Common myeloid progenitor, CD34-positive (primary cell): ENCODE measurements around the gene CMTM1.
A peak's percentile ranks its signal among the peaks of the same experiment; 100 is the strongest.

ENCODE experiments used
- CTCF ChIA-PET: fragments of 350-600 bp; sonication (Branson Sonifier 250); formaldehyde crosslinking; loops from one replicate; lab custom pipeline; 2021; ENCODE audit warnings: antibody characterized with exemption; lab: Charles Lee
- POLR2A ChIA-PET: fragments of 350-600 bp; sonication (Branson Sonifier 250); formaldehyde crosslinking; loops from one replicate; lab custom pipeline; 2021; ENCODE audit warnings: antibody characterized with exemption; lab: Charles Lee
- DNase-seq, 3 donors: peaks; one replicate each; pipeline versions ENCODE4 v3.0.0 to v3.0.0-alpha.2; 2013
- H3K27ac ChIP-seq, 2 experiments: 1 replicate in 1 of 2; 2 replicates in 1 of 2; pipeline ENCODE4 v1.7.0; 2013; ENCODE audit warnings: inconsistent platforms in 2 of 2, low read length in 2 of 2, mild to moderate bottlenecking in 2 of 2, low read depth in 1 of 2, moderate library complexity in 1 of 2; ENCODE audit not compliant: severe bottlenecking in 2 of 2, insufficient read depth in 1 of 2, poor library complexity in 1 of 2
- H3K27me3 ChIP-seq, 5 experiments: replicated peaks in 2 of 5; 1 replicate in 3 of 5; 2 replicates in 2 of 5; pipeline versions ENCODE4 v1.6.1 to v1.7.0; 2013; ENCODE audit warnings: low read length in 4 of 5, mild to moderate bottlenecking in 2 of 5, moderate library complexity in 2 of 5, inconsistent platforms in 1 of 5; ENCODE audit not compliant: insufficient read depth in 5 of 5, control insufficient read depth in 4 of 5
- H3K36me3 ChIP-seq, 4 experiments: 1 replicate in 2 of 4; 2 replicates in 2 of 4; pipeline versions ENCODE4 v1.6.1 to v1.7.0; 2013; ENCODE audit warnings: low read length in 3 of 4, control low read depth in 1 of 4, mild to moderate bottlenecking in 1 of 4; ENCODE audit not compliant: control insufficient read depth in 4 of 4, insufficient read depth in 4 of 4
- H3K4me1 ChIP-seq, 4 experiments: 1 replicate in 3 of 4; 2 replicates in 1 of 4; pipeline versions ENCODE4 v1.6.1 to v1.7.1; 2013; ENCODE audit warnings: low read length in 3 of 4, mild to moderate bottlenecking in 3 of 4, control low read depth in 1 of 4, inconsistent platforms in 1 of 4, moderate library complexity in 1 of 4; ENCODE audit not compliant: control insufficient read depth in 4 of 4, insufficient read depth in 4 of 4; ENCODE audit errors: control extremely low read depth in 1 of 4
- H3K4me3 ChIP-seq, 7 experiments: 1 replicate in 4 of 7; 2 replicates in 3 of 7; pipeline versions ENCODE4 v1.5.1 to v1.7.0; 2013; ENCODE audit warnings: mild to moderate bottlenecking in 7 of 7, low read length in 6 of 7, moderate library complexity in 6 of 7, inconsistent platforms in 2 of 7, low read depth in 2 of 7, control low read depth in 1 of 7; ENCODE audit not compliant: insufficient read depth in 4 of 7, control insufficient read depth in 1 of 7; ENCODE audit errors: extremely low read depth in 1 of 7
- H3K9me3 ChIP-seq, 5 experiments: 1 replicate in 4 of 5; 2 replicates in 1 of 5; pipeline versions ENCODE4 v1.6.1 to v1.7.1; 2013; ENCODE audit warnings: low read length in 4 of 5, mild to moderate bottlenecking in 2 of 5, inconsistent platforms in 1 of 5, low read depth in 1 of 5, moderate library complexity in 1 of 5; ENCODE audit not compliant: control insufficient read depth in 4 of 5, insufficient read depth in 2 of 5; ENCODE audit errors: control extremely low read depth in 1 of 5
- WGBS: methylation state at CpG from one replicate; pipeline ENCODE4 v1.1.5; 2013; ENCODE audit not compliant: insufficient coverage; 5-methylcytosine and 5-hydroxymethylcytosine counted together

The CMTM1 gene

DNA sequence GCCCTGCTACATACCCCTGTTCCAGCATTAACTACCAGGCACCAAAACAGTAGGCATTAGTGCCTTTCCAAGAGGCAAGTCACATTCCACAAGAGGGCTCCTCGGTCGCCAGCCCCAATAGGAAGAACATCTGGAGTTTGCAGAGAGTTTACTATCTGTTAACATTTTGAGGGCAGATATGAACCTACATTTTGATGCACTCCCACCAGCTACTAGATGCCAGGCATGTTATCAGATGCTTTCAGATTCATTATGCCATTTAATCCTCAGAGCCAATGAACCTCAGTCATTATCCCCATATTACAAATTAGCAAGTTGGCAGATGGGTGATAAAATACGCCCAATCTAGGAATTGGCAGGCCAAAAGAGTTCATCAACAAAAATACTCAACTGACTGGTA lies 8.8 kb downstream of the CMTM1 start:
- Histone ChIP-seq H3K4me1 (peaks cover 14 to 60% (median 44%) of the 10 kb centered on the region in 4 experiments), H3K9me3 (no peaks in the 10 kb centered on the region), H3K27ac (no peak overlapping the region), H3K4me3 (no peak overlapping the region), H3K27me3 (peaks cover 0 to 1% (median 0%) of the 10 kb centered on the region in 5 experiments), H3K36me3 (peaks cover 0 to 4% (median 0%) of the 10 kb centered on the region in 4 experiments)
- no peak for DNase-seq
- WGBS: 93% methylated on average over 3 of the region's 3 CpGs
- ChIA-PET CTCF (interaction anchor here (0.9 to 9.9 kb wide), 10 partner anchors 8 to 96 kb away, joined by 3 to 82 read pairs (median 6); partner anchors contain the start of genes CKLF and CMTM1), POLR2A (interaction anchor here (1.7 kb wide), 1 partner anchor 22 kb away, joined by 6 read pairs; the partner anchor contains the start of gene CKLF)

DNA sequence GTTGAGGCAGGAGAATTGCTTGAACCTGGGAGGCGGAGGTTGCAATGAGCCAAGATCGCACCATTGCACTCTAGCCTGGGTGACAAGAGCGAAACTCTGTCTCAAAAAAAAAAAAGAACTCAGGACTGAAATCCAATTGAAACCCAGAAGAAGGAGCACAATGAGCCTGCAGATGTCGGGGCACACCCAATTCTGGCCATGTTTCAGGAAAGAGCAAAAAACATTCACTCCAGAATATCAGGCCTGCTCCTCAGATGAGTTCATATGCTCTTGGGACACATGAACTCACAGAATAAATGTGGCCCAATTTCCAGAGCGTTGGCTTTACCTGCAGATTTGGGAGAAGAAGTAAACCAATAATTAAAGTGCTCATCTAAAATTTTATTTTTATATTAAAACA lies 10.1 kb downstream of the CMTM1 start:
- Histone ChIP-seq H3K4me1 (peaks cover 12 to 56% (median 42%) of the 10 kb centered on the region in 4 experiments), H3K36me3 (no peaks in the 10 kb centered on the region), H3K27ac (no peak overlapping the region), H3K9me3 (no peaks in the 10 kb centered on the region), H3K4me3 (no peak overlapping the region), H3K27me3 (peaks cover 0 to 1% (median 0%) of the 10 kb centered on the region in 5 experiments)
- ChIA-PET POLR2A (no interaction called here), CTCF (interaction anchor here (1.9 to 9.9 kb wide), 5 partner anchors 12 to 54 kb away, joined by 6 to 82 read pairs (median 13); partner anchors contain the start of genes CKLF and CMTM1)
- 96% methylated on average over 4 of the region's 5 CpGs for WGBS
- DNase-seq: no peak

DNA sequence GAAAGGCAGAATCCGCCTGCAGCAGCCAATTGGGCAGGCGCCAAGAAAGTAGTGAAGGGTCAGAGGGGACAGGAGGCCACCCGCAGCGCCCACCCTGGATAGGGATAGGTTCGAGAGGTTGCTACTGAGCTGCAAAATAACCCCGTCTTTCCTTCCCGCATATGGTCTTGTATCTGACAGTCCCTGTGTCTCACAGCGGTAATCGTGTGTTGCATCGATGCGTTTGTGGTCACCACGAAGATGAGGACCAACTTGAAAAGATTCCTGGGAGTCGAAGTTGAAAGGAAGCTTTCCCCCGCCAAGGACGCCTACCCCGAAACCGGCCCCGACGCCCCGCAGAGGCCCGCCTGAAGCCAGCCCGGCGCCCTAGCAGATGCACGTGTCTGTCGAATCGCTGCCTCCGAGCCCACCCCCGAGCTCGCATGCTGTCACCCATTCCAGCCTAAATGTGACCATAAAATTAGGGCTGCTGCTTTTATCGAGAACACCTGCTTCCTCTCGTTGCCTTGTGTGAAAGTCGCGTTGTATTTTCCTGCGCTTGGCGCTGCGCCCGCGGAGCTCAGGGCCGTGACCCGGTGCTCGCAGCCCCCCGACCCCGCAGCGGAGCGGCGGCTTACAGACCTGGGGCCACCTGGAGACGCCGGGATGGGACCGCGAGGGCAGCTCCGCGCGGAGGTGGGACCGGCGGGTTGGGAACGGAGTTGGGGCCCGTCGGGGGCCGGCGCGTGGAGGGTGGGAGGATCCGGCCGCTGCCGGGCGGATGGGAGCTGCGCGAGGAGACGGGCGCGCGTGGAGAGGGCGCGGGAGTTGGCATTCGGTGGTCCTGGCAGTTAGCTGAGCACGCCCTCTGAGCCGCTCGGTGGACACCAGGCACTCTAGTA lies 12.7 kb downstream of the CMTM1 start, which contains the start of gene CMTM2:
Gene CMTM2 (plus strand): TSS at position 813 of the 881 bp plus-strand sequence. CDS start 145 bp downstream, outside the sequence.
- Histone ChIP-seq H3K4me1 (peaks cover 8 to 38% (median 26%) of the 10 kb centered on the region in 4 experiments), H3K36me3 (no peaks in the 10 kb centered on the region), H3K4me3 (peak within 1 kb of the TSS in 4 of 7 experiments; percentile 7 to 59 (median 46)), H3K9me3 (no peaks in the 10 kb centered on the region), H3K27ac (no peak within 1 kb of the TSS), H3K27me3 (peaks cover 0 to 1% (median 0%) of the 10 kb centered on the region in 5 experiments)
- ChIA-PET CTCF (interaction anchor here (0.8 to 9.9 kb wide), 12 partner anchors 11 to 92 kb away, joined by 3 to 82 read pairs (median 6); partner anchors contain the start of gene CMTM1), POLR2A (interaction anchor here (0.6 to 1.7 kb wide), 3 partner anchors 9 to 25 kb away, joined by 3 to 4 read pairs (median 3); no protein-coding TSS in a partner anchor)
- WGBS: 11% methylated on average over 67 of the region's 77 CpGs
- peak; percentile 83 to 97 (median 95) for DNase-seq

DNA sequence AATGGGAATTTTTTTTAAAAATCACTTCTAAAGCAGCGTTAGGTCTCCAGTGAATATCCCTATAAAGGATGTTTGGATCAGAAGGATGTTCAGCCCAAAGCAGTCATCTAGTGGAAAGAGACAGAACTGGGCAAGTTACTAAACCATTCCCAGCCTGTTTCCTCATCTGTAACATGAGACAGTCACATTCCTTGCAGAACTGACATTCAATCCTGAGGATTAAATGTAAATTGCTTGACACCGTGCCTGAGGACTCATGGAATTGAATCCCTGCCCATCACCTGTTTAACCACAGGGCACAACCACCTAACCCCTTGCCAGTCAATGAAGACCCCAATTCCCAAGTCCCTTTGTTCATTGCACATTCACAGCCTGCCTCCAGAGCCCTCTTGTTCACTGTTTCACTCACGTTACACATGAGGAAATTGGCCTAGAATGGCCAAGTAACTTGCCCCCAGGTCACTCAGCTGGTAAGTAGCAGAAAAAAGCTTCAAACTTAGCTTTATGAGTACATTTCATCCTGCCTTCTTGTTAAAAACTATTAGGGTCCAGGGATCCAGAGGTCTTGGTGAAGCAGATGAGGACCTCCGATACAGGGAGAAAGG lies 14.5 kb downstream of the CMTM1 start:
- peaks cover 0 to 1% (median 0%) of the 10 kb centered on the region in 5 experiments for H3K27me3 ChIP-seq
- POLR2A ChIA-PET: no interaction called here

GRCh38 chr16:66581246-66581952 lies 15.2 kb downstream of the CMTM1 start:
- peaks cover 8 to 43% (median 36%) of the 10 kb centered on the region in 4 experiments for H3K4me1 ChIP-seq
- WGBS: 100% methylated on average over 2 of the region's 3 CpGs
- H3K27ac ChIP-seq: no peak overlapping the region
- ChIA-PET POLR2A (no interaction called here), CTCF (interaction anchor here (1.3 to 6.1 kb wide), 10 partner anchors 8 to 101 kb away, joined by 3 to 41 read pairs (median 6); no protein-coding TSS in a partner anchor)
- no peak overlapping the region for H3K4me3 ChIP-seq
- H3K9me3 ChIP-seq: no peaks in the 10 kb centered on the region
- DNase-seq: no peak
- peaks cover 0 to 1% (median 0%) of the 10 kb centered on the region in 5 experiments for H3K27me3 ChIP-seq
- H3K36me3 ChIP-seq: no peaks in the 10 kb centered on the region

More for the DNA sequence above, 14.5 kb downstream of the CMTM1 start:
- Histone ChIP-seq H3K9me3 (no peaks in the 10 kb centered on the region), H3K36me3 (no peaks in the 10 kb centered on the region), H3K27ac (no peak overlapping the region), H3K4me1 (peaks cover 8 to 36% (median 29%) of the 10 kb centered on the region in 4 experiments), H3K4me3 (no peak overlapping the region)
- DNase-seq: no peak
- CTCF ChIA-PET: interaction anchor here (1.2 to 6.1 kb wide), 9 partner anchors 9 to 100 kb away, joined by 3 to 41 read pairs (median 5); no protein-coding TSS in a partner anchor
- WGBS: 95% methylated on average over 4 of the region's 4 CpGs
